Stomach (tissue), 4 donors: ENCODE measurements around the gene EIF2B4.

Source experiments
- EP300 ChIP-seq: sonication (generic); formaldehyde crosslinking; IDR thresholded peaks from one replicate; pipeline ENCODE4 v1.6.1; 2017; ENCODE audit warnings: antibody characterized with exemption
- POLR2AphosphoS5 ChIP-seq, 3 donors: sonication (generic); formaldehyde crosslinking; IDR thresholded peaks; one replicate each; pipeline ENCODE4 v1.6.1; 2016; ENCODE audit warnings: antibody characterized with exemption in 3 of 3
- TF ChIP-seq, protein P1 (sequence below), 7 experiments: fragments of 450-650 bp in 4 of 7; fragments of 200-600 bp in 3 of 7; sonication (generic) in 3 of 7; IDR thresholded peaks; one replicate each; pipeline ENCODE4 v1.5.1; 2016 to 2019; ENCODE audit warnings: antibody characterized with exemption in 7 of 7, control low read depth in 2 of 7, mild to moderate bottlenecking in 1 of 7

DNA sequence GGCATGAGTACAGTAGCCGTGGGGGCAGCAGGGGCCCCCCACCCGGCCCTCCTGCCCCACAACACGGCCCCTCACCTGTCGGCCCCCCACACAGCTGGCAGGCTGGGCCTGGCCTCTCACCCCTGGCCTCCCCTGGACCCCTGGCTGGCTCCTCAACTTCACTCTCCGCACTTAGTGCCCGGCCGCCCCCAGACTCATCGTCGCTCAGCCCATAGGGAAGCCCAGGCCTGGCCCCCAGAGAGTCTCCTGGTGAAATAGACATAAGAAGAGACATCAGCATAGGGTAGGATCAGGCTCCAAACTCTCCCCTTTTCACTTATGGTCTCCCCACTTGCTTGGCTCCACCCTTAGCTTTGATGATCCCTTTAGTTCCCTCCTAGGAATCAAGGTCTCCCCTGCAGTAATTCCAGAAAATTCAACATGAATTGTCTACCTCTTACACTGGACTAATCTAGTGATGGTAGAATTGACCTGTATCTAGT, 8.7 kb upstream of the EIF2B4 start:
- TF ChIP-seq, protein P1, sequence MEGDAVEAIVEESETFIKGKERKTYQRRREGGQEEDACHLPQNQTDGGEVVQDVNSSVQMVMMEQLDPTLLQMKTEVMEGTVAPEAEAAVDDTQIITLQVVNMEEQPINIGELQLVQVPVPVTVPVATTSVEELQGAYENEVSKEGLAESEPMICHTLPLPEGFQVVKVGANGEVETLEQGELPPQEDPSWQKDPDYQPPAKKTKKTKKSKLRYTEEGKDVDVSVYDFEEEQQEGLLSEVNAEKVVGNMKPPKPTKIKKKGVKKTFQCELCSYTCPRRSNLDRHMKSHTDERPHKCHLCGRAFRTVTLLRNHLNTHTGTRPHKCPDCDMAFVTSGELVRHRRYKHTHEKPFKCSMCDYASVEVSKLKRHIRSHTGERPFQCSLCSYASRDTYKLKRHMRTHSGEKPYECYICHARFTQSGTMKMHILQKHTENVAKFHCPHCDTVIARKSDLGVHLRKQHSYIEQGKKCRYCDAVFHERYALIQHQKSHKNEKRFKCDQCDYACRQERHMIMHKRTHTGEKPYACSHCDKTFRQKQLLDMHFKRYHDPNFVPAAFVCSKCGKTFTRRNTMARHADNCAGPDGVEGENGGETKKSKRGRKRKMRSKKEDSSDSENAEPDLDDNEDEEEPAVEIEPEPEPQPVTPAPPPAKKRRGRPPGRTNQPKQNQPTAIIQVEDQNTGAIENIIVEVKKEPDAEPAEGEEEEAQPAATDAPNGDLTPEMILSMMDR (IDR thresholded peaks at IDR 0.05) = no peak
- no peak for TF ChIP-seq POLR2AphosphoS5 (IDR thresholded peaks at IDR 0.05)
- TF ChIP-seq EP300 = no peak
